Stimulated activated CD4-positive, alpha-beta T cell treated with anti-CD3 and anti-CD28 coated beads, Interleukin-15, amount 100 ng/mL, for 24 hours (primary cell): ENCODE measurements around the gene PTPRM.
A peak's percentile ranks its signal among the peaks of the same experiment; 100 is the strongest.

ENCODE experiments used
- DNase-seq: peaks from one replicate; pipeline ENCODE4 v3.0.0-alpha.2; 2020

PTPRM gene

DNA sequence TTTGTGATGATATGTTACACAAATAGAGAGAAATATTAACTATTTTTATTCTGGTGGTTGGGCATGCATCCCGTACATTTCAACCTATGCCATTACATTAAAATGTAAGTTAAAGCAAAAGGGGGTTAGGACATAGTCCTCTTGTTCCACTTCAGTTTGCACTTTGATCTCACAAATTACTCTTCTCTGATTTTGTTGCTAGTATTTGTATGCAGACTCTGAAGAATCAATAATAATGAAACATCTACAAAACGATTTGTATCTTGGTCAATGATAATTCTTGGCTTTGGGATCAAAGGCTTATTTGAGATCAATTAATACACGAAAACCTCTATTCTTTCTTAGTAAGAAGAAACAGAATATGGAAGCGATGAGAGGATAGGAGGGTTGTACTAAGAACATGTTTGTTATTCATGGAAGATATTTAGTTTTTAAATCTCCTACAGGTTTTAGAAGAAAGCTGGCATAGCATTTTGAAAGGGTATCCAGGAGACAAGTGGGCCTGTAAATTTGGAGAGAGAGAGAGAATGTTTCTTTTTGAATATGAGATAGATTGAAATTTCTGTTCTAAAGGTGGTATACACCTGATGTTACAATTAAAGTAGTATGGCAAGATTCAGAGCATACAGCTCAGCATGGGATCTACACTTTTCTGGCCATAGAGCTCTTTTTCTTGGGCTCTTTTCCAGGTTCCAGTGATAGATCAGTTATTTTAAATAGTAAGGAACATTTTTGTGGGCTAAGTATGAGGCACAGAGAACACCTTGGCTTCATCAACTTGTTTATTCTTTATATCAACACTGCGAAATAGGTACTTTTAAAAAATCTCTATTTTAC, 347.9 kb downstream of the PTPRM start:
- no peak for DNase-seq

DNA sequence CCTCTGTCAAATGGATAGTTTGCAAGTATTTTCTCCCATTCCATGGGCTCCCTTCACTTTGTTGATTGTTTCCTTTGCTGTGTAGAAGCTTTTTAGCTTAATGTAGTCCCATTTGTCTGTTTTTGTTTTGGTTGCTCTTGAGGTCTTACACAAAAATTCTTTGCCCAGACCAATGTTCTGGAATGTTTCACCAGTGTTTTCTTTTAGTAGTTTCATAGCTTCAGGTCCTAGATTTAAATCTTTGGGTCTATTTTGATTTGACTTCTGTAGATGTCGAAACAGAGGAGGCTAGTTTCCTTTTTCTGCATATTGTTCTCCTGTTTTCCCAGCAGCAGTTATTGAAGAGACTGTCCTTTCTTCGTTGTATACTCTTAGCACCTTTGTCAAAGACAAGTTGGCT, 351.6 kb downstream of the PTPRM start:
- no peak for DNase-seq

DNA sequence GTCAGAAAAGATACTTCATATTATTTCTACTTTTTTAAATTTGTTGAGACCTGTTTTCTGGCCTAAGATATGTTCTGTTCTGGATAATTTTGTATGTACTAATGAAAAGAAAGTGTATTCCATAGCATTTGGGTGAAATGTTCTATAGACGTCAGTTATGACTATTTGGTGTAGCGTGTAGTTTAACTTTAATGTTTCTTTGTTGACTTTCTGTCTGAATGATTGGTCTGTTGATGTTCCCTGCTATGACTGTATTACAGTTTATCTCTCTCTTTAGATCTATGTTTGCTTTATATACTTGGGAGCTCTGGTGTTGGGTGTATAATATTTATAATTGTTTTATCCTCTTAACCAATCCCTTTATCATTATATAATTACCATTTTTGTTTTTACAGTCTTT, 352.4 kb downstream of the PTPRM start:
- no peak for DNase-seq

DNA sequence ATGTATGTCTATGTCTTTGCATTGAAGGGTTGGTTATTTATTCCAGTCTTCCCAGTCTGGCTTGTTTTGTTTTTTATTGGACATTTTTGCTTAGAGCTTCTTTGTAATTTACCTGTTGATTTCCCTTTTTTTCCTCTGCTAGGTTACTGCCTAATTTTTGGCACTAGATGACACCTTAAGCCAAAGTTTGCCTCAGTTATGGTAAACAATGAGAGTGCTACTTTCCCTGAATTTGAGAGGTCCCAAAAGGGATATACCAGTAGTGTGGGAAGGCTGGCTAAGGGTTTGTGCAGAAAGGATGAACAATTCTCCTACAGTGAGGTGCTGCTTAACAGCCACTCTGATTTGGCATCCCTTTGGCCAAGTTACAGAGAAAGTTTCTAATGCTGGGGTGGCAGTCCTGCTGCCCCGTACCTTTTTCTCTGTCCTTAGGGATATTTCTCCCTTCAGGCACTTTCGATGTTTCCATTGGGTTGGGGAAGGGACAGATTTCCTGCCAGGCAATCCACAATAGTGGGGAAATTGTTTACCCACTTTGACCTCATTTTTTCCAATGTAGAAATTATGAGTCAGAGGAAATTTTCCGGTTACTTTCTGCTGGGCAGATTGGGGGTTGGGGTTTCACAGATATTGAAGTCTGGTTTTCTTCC, 354.9 kb downstream of the PTPRM start:
- no peak for DNase-seq

DNA sequence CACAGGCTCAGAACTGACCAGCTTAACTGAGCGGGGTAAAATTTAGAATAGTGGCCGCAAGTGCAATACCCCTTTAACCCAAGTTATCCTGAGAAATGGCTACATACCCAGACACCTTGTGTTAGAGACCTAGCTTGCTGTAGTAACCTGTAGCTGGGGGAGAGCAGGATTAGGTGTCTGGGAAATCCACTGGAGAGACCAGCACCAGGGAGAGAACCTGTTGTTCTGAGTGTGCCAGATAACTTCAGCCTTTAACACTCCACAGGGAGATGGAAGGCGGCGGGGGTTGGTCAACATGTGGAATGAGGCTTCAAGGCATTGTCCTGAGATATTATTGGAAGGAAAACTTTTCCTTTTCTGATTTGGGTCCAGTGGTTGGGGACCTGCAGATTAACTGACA, 356.0 kb downstream of the PTPRM start:
- no peak for DNase-seq

DNA sequence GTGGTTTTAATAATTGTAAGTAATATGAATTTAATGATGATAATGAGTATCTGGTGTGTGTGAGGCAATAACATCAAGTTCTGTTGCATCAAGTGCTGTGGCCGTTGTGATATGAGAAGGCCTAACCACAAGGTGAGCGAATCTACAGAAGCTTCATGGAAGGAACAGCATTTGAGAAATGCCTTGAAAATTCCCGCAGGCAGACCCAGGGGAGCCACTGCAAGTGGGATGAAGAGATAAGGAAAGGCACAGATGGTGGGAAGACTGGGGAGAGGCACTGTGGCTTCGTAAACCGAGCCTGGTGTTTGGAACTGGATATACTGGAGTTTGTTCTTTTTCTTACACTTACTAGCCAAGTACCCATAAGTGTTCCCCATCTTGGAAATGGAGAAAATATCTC, 357.5 kb downstream of the PTPRM start:
- no peak for DNase-seq

DNA sequence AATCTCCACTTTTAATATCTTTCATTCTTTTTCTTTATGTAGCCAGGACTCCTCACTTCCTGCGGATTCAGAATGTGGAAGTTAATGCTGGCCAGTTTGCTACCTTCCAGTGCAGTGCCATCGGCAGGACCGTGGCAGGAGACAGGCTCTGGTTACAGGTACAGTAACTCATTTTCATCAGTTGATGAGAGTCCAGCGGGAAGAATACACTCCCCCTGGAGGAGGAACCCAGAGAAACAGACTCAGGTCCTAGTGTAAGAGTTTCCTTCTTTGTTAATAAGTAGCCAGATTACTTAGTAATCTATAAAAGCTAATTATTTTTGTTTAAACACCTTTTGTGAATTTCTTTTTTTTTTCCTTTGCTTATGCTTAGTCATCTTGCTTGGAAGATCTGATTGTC, 359.4 kb downstream of the PTPRM start:
- no peak for DNase-seq

DNA sequence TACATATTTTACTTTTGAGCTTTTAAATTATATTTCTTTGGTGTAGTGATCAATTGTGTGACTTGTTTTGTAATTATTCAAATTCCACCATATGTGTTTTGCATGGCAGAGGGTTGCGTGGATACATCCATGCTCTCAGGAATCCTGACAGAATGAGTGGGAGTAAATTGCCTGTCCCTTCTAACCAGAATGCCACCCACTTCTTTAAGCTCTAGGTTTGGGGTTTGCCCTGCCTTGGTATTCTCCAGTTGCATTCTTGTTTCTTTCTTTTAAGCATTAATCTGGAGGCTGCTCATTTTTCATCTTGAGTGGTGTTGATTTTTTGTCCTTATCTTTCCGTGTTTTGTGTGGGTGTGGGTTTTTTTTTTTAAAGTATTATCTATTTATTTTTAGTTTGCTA, 360.0 kb downstream of the PTPRM start:
- DNase-seq, result no peak

DNA sequence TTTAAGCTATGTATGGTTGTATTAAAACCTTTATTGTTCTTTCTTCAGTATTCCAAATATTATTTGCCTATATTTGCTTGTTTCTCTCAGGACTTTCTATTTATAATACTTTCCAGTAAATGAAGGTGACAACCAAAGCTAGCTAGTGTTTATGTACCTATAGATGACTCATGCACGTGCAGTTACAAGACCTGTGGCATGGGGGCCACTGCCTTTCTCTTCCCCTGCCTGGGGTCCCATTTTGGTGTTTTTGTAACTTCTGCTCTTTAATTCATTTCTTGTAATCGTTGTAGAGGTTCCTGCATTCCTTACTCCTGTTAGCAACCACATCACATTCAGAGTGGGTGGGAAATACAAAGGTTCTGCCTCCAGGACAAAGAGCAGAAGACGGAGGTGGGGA, 364.6 kb downstream of the PTPRM start:
- no peak for DNase-seq

DNA sequence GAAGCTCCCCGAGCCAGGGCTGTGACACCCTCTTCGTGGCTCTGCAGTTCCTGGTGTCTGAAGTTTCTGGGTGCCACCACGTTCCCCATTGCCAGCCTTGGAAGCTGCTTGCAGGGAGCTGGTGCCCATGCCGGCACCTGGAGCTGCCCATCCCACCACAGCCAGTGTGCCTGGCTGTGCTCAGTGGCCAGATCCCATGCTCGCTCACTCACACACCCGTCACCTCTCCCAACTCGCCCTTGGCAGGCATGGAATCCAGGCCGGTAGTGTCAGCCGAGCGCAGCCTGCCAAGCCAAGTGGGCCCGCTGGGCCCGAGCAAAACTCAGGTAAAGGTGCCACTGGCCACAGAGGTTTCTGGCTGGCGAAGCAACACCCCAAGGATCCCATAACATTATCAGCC, 370.2 kb downstream of the PTPRM start:
- DNase-seq, result no peak

DNA sequence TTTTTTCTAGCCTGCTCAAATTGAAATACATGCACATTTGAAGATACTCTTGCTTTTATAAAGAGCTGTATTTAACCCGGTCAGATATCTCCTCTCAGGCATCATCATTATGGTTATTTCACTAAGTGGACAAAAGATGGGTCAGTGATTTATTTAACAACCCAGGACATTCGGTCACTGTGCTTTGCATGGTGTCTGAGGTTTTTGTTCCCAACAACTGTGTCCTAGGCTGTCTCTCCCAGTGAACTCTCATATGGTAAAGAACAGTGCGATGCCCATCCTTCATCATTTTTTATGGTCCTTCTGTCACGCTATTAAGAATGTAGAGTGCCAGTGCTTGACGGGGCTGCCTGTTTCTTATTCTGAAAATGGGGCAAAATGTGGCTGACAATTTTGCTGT, 372.4 kb downstream of the PTPRM start:
- no peak for DNase-seq

DNA sequence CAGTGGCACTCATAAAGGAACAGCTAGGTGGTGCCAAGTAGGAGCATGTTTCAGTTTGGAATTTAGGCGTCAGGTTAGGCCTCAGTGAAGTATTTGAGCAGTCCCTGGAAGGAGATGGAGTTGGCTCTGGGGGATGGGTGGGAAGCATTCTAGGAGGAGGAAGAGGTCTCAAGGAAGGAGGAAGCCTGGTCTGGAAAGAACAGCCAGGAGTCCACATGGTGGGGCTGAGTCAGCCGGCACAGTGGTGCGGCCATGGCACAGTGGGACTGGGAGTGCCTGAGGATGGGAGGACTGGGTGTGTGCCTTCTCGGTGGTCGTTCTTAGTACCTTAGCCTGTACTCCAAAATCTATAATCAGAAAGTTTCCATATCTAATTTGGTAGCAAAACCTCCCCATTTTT, 373.3 kb downstream of the PTPRM start:
- DNase-seq, result no peak

DNA sequence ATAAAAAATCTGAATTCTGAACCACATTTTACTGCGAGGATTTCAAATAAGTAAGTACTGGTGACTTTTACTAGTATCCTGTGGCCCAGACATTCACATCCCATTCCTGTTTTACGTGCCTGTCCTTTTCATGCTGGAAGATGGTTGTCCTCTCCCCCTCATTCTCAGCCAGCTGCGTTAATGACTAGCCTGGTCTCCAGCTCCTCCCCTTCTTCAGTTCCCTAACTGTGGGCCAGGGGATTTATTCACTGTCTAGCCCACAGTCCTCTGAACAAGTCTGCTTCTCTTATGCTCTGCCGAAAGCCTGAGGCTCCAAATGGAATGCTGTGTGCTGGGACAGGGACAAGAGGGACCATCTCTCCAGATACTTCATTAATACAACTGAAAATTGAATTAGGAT, 373.9 kb downstream of the PTPRM start:
- no peak for DNase-seq

DNA sequence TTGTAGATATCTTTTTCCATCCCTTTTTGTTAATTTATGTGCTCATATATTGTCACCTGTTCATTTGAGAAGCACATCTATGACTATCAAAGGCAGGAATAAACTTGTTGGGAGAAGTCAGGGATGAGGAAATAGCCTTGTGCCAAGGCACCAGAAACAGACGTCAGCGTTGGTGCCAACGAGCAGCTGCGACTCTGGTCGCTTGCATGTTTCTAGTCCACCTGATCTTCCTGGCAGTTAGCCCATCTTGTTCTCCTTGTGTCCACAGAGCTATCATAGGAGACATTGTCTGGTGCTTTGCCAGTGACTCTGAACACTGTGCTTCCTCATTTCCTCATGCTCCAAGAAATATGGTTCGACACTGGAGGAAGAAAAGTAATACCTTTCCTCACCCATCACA, 374.4 kb downstream of the PTPRM start:
- DNase-seq, result no peak

DNA sequence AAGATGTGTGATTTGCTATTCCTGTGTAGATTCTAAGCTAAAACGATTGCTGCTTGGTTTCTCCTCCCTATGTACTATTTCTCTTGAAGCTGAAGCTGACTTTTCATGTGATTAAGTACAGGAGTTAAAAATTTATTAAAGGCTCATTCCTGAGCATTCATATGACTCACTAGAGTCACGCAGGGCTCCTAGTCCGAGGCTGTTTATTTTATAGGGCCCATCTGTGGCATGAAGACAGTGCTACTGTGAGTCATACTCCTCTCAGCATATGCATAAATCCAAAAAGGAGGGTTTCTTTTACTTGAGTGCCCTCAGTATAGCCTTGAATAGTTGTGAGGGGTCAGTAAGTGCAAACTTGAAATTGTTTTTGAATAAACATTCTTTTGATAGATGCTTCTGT, 378.8 kb downstream of the PTPRM start:
- no peak for DNase-seq

DNA sequence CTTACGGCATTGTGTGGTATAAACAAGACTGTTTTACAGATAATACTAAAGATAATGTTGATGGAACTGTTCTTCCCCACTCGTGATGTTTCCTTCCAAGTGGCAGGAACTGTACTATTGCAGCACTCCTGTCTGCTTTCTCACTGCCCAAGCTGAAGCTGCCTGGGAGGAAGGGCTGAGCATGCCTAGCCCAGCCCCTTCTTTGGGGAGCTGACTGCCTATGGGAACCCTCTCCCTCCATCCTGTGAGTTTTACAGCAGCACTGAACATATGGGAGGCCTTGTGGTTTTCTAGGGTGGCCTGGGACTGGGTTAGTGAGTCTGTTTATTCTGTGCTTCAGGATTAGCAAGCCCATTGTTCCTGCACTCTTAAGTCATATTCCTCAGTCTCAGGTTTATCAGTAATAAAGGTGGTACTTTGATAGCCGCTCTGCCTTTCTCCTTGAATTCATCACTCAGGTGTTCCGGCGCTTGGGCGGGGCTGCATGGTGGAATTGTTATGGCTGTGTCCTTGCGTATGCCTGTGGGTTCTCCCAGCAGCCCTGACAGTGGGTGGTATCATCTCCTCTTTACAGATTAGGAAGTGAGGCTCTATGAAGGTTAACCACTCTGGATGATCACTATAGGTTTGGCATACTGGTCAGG, 379.7 kb downstream of the PTPRM start:
- peak; percentile 23 for DNase-seq

DNA sequence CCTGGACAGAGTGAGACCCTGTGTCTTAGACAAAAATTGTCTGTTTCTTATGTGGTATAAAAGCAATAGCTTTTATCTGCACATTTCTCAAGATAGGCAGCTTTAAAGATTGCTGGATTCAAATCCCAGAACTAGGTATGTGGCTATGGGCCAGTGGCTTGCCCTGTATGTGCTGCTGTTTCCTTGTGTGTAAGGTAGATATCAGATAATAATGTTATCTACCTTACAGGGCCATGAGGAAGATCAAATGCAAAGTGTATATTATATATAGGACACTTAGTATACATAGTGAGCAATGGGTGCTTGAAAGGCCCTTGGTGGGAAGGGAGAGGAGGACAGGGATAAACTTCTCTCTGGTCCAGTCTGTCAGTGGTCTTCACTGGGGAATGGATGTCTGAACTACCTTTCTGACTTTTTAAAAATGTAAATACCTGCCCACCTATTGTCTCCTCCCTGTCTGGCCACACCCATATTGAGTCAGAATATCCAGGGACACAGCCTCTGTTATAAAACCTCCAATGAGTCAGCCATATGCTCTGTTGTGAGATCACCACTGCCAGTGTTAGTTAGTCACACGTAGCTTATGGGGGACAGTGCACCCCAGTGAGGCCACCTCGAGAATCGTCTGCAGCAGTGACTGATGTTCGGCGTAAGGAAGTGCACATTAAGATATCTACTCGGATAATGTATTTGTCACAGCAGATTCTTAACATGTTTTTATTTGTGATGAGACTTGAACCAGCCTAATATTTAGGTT, 383.4 kb downstream of the PTPRM start:
- peak; percentile 14 for DNase-seq

DNA sequence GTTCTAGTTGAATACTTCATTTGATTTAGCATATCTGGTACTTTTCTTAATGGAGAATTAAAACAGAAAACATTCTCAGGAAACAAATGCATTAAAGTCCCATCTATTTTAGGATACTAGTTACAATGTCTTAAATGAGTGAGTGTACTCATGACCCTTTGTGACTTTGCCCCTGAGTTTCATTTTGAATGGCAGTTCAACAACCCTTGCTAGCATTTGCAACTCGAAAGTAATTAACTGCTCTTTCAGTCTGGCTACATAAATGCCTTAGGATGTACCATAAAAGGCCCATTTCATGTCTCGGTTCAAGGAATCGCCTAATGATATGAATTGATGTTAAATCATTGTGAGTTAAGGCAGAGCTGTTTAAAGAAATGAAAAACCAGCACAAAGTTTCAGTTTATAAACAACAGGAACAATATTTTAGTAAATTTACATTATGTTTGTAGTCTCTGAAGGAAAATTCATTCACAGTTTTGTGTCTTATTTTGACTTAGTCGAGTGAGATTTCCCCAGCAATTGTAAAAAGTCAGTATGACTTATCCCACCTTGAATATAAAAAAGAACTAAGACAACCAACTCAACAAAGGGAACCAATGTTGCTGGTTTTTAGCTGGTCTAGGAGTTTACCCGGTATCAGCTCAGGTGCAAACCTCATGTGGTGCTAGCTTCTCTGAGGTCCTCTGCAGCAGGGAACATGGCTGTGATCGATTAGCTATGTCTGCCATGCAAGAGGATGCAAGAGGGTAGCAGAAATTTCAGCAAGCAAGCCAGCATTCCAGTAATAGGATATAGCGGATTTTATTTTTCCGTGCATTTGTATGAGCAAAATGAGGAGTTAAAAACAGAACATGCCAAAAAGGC, 386.2 kb downstream of the PTPRM start:
- DNase-seq, result no peak

DNA sequence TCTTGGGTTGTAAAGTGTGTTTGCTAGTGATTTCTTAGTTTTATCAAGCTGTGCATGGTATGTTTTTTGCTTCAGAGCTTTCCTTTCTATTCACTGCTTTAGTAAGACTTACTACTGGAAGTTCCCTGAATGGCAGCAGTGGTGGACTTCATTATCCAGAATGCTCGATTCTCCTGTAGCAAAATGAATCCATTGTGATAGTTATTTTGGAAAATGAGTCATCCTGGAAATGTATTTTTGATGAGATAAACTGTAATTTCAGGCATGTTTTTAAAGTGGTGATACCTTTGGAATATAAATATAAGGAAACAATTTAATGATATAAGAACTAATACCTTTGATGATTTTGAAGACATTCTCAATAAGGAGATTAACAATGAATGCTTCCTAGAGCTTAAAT, 387.1 kb downstream of the PTPRM start:
- DNase-seq, result no peak

DNA sequence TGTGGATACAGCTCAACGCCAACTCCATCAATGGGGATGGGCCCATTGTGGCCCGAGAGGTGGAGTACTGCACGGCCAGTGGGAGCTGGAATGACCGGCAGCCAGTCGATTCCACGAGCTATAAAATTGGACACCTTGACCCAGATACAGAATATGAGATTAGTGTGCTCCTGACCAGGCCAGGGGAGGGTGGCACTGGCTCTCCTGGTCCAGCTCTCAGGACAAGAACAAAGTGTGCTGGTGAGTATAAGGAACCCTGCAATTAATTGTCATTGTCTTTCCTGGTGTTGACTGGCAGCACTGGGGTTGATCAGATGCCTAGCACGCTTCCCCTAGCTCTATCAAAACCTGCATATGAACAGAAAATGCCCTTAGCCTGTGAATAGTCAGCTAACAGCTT, 388.1 kb downstream of the PTPRM start:
- DNase-seq, result no peak

DNA sequence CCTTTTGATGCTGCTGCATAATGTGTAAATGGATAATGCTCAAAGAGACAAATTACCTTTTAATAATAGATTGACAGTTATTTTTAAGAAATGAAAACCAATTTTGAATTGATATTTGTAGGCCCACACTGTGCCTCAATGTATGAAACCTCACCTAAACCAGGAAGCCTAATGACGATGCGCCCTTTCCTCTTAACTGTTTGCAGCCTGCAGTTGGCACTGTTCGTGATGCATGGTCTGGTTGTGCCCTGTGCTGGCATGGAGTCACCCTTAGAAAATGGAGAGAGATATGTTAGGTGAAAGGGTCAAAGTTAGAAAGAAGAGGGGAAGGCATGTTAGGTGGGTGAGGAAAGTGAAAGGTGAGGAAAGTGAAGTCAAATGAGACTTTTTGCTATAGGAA, 390.2 kb downstream of the PTPRM start:
- DNase-seq, result no peak

DNA sequence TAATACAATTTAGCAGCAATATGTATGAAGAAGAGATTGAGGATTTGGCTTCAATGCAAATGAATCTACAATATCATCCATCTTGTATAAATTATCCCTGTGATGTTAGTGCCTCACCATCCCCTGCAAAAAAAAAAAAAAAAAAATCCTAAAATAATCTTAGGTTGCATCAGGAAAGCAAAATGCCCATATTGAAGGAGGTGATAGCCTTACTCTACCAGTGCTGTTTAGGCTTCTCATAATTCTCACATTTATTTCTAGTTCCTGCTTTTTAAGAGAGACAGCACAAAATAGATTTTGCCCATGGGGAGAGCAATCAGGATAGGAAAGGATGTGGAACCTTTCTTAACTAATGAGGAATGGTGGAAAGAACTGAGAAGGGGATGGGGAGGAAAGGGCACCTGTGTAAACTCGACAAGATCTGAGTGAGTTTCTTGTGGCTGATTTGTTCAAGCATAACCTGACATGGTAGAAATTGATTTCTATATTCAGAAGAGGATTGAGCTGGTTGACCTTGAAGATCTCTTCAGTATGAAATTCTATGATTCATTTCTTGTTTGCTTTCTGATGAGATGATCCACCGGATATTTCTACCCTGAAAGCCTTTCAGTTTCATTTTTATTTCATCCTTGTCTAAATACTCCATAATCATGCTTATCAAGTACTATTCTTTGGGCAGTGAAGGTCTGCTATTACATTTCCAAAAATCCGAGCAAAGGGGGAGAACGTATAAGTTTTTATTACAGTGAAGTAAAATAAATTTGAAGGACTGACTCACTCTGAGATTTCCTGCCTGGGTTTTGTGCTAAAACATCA, 391.2 kb downstream of the PTPRM start:
- DNase-seq, result no peak
